H1 (cell line): ENCODE data around the gene SHCBP1L. TPM values are rescaled to one million over a fixed set of nuclear protein-coding genes. Genes with fewer than 3 reads are reported as not detected.
"Not testable (repeated sequence)": the region's sequence is repeated elsewhere in the genome, so short reads cannot be mapped to it uniquely, and the experiment has no call there.

Source experiments
- CTCF ChIA-PET: fragments of 300-600 bp; sonication (Branson Sonifier 250); formaldehyde crosslinking; loops from one replicate; lab custom pipeline; 2021; ENCODE audit not compliant: partially characterized antibody; lab: Charles Lee
- POLR2A ChIA-PET: fragments of 300-600 bp; sonication (Branson Sonifier 250); formaldehyde crosslinking; loops from one replicate; lab custom pipeline; 2021; ENCODE audit warnings: inconsistent platforms; ENCODE audit not compliant: partially characterized antibody; lab: Charles Lee
- DNase-seq, 2 experiments: peaks; one replicate each; pipeline versions ENCODE4 v3.0.0 to v3.0.0-alpha.2; 2010 to 2022; ENCODE audit warnings: low spot score in 2 of 2, low read depth in 1 of 2, mixed read lengths in 1 of 2
- FAIRE-seq: peaks from 2 replicates; lab custom pipeline; 2011; peaks lifted over from hg19 to GRCh38; lab: Jason Lieb, UNC
- H2AFZ ChIP-seq: 2 replicates; pipeline ENCODE4 v1.8.1; 2012; ENCODE audit warnings: low read length, inconsistent platforms
- H2AK5ac ChIP-seq: 2 replicates; pipeline ENCODE4 v1.6.1; 2013; ENCODE audit warnings: low read depth, low read length
- H2BK120ac ChIP-seq: replicated peaks from 2 replicates; pipeline ENCODE3; 2013; ENCODE audit warnings: low read depth, low read length, inconsistent platforms
- H2BK12ac ChIP-seq: 2 replicates; pipeline ENCODE4 v1.6.1; 2013; ENCODE audit warnings: low read depth, low read length
- H2BK15ac ChIP-seq: 2 replicates; pipeline ENCODE4 v1.6.1; 2013; ENCODE audit warnings: low read length
- H2BK20ac ChIP-seq: 2 replicates; pipeline ENCODE4 v1.6.1; 2013; ENCODE audit warnings: low read length
- H2BK5ac ChIP-seq: 2 replicates; pipeline ENCODE4 v1.6.1; 2013; ENCODE audit warnings: low read depth, low read length
- H3K14ac ChIP-seq: 2 replicates; pipeline ENCODE4 v1.6.1; 2013; ENCODE audit warnings: inconsistent platforms; ENCODE audit not compliant: insufficient read length
- H3K18ac ChIP-seq: 2 replicates; pipeline ENCODE4 v1.6.1; 2013; ENCODE audit warnings: low read length; ENCODE audit errors: extremely low read depth
- H3K23ac ChIP-seq: 2 replicates; pipeline ENCODE4 v1.6.1; 2013; ENCODE audit warnings: inconsistent platforms; ENCODE audit not compliant: insufficient read length
- H3K23me2 ChIP-seq: 2 replicates; pipeline ENCODE4 v1.6.1; 2013; ENCODE audit warnings: low read depth, low read length
- H3K27ac ChIP-seq: 2 replicates; pipeline ENCODE4 v1.6.1; 2011; ENCODE audit warnings: low read depth, low read length, inconsistent platforms
- H3K27me3 ChIP-seq, 4 experiments: replicated peaks in 1 of 4; 1 replicate in 1 of 4; 2 replicates in 3 of 4; pipeline versions ENCODE4 v1.6.1 to v1.8.1; 2011 to 2013; ENCODE audit warnings: low read length in 3 of 4, mild to moderate bottlenecking in 3 of 4, inconsistent platforms in 2 of 4, mixed read lengths in 2 of 4, moderate library complexity in 1 of 4; ENCODE audit not compliant: control insufficient read depth in 3 of 4, insufficient read depth in 3 of 4; ENCODE audit errors: extremely low read depth in 1 of 4
- H3K36me3 ChIP-seq, 4 experiments: 2 replicates each; pipeline versions ENCODE4 v1.6.1 to v1.8.1; 2011 to 2013; ENCODE audit warnings: mild to moderate bottlenecking in 4 of 4, low read length in 3 of 4, moderate library complexity in 2 of 4, control low read depth in 1 of 4, inconsistent platforms in 1 of 4; ENCODE audit not compliant: insufficient read depth in 4 of 4, control insufficient read depth in 2 of 4
- H3K4ac ChIP-seq: replicated peaks from 2 replicates; pipeline ENCODE3; 2013; ENCODE audit warnings: low read length, low read depth, mixed read lengths, inconsistent platforms; ENCODE audit not compliant: insufficient read length
- H3K4me1 ChIP-seq, 4 experiments: replicated peaks in 1 of 4; 1 replicate in 1 of 4; 2 replicates in 3 of 4; pipeline versions ENCODE4 v1.6.1 to v1.8.1; 2011 to 2013; ENCODE audit warnings: low read length in 3 of 4, inconsistent platforms in 2 of 4, mixed read lengths in 1 of 4; ENCODE audit not compliant: insufficient read depth in 4 of 4, control insufficient read depth in 3 of 4
- H3K4me2 ChIP-seq, 2 experiments: 2 replicates each; pipeline versions ENCODE4 v1.6.1 to v1.8.1; 2011 to 2013; ENCODE audit warnings: low read depth in 2 of 2, low read length in 2 of 2, control low read depth in 1 of 2, inconsistent platforms in 1 of 2, mild to moderate bottlenecking in 1 of 2; ENCODE audit not compliant: insufficient read depth in 1 of 2
- H3K4me3 ChIP-seq, 4 experiments: fragments of 200-600, 300-600 bp in 1 of 4; sonication (generic), shearing (Covaris generic), sonication (Bioruptor Twin) in 1 of 4; 2 replicates each; pipeline versions ENCODE4 v1.5.1 to v1.8.1; 2011 to 2016; ENCODE audit warnings: low read length in 4 of 4, low read depth in 3 of 4, control low read depth in 2 of 4, inconsistent platforms in 2 of 4, mild to moderate bottlenecking in 2 of 4, mixed read lengths in 1 of 4, moderate library complexity in 1 of 4; ENCODE audit not compliant: insufficient read depth in 2 of 4; ENCODE audit errors: extremely low read depth in 1 of 4
- H3K56ac ChIP-seq: replicated peaks from 2 replicates; pipeline ENCODE3; 2013; ENCODE audit warnings: low read depth, mild to moderate bottlenecking, mixed read lengths, low read length, inconsistent platforms; ENCODE audit not compliant: insufficient read length
- H3K79me1 ChIP-seq: 2 replicates; pipeline ENCODE4 v1.6.1; 2013; ENCODE audit warnings: low read depth, low read length, control low read depth
- H3K79me2 ChIP-seq, 2 experiments: 2 replicates each; pipeline versions ENCODE4 v1.6.1 to v1.8.1; 2012 to 2013; ENCODE audit warnings: low read length in 2 of 2, mild to moderate bottlenecking in 2 of 2, inconsistent platforms in 1 of 2; ENCODE audit not compliant: insufficient read depth in 2 of 2, control insufficient read depth in 1 of 2
- H3K9ac ChIP-seq, 4 experiments: replicated peaks in 1 of 4; 1 replicate in 1 of 4; 2 replicates in 3 of 4; pipeline versions ENCODE4 v1.6.1 to v1.8.1; 2011 to 2013; ENCODE audit warnings: low read depth in 3 of 4, low read length in 3 of 4, control low read depth in 2 of 4, mild to moderate bottlenecking in 2 of 4, moderate library complexity in 2 of 4, inconsistent platforms in 1 of 4; ENCODE audit errors: extremely low read depth in 1 of 4
- H3K9me3 ChIP-seq, 2 experiments: 2 replicates each; pipeline versions ENCODE4 v1.6.1 to v1.8.1; 2012 to 2013; ENCODE audit warnings: mild to moderate bottlenecking in 2 of 2, moderate library complexity in 2 of 2, control low read depth in 1 of 2, inconsistent platforms in 1 of 2, low read depth in 1 of 2, low read length in 1 of 2, mixed read lengths in 1 of 2; ENCODE audit not compliant: insufficient read depth in 2 of 2
- H4K20me1 ChIP-seq, 2 experiments: replicated peaks in 1 of 2; 2 replicates each; pipeline versions ENCODE3 to v1.8.1; 2011 to 2013; ENCODE audit warnings: inconsistent platforms in 2 of 2, low read length in 2 of 2, mild to moderate bottlenecking in 1 of 2; ENCODE audit not compliant: insufficient read depth in 2 of 2, control insufficient read depth in 1 of 2
- H4K5ac ChIP-seq: 2 replicates; pipeline ENCODE4 v1.6.1; 2013; ENCODE audit warnings: low read length, low read depth, mixed read lengths, inconsistent platforms; ENCODE audit not compliant: insufficient read length
- H4K8ac ChIP-seq: 2 replicates; pipeline ENCODE4 v1.8.0; 2013; ENCODE audit warnings: mild to moderate bottlenecking, moderate library complexity, low read length, inconsistent platforms; ENCODE audit not compliant: insufficient read depth; ENCODE audit errors: extremely low read depth
- H4K91ac ChIP-seq: replicated peaks from 2 replicates; pipeline ENCODE3; 2013; ENCODE audit warnings: low read length, mixed read lengths, inconsistent platforms; ENCODE audit not compliant: insufficient read length
- ASH2L ChIP-seq: fragments of 200-600, 300-600 bp; sonication (generic); IDR thresholded peaks from one replicate; pipeline ENCODE4 v1.7.1; 2017; ENCODE audit warnings: low read length
- E2F6 ChIP-seq: IDR thresholded peaks from 2 replicates; pipeline ENCODE4 v1.6.1; 2012; ENCODE audit warnings: inconsistent platforms
- MAX ChIP-seq: IDR thresholded peaks from 2 replicates; pipeline ENCODE4 v1.6.1; 2012; ENCODE audit warnings: inconsistent platforms
- RAD21 ChIP-seq, 2 experiments: IDR thresholded peaks in 1 of 2; conservative IDR thresholded peaks in 1 of 2; 2 replicates each; pipeline ENCODE4 v1.6.1; 2011; ENCODE audit warnings: low read depth in 2 of 2, low read length in 2 of 2, improper control_type of control experiment in 1 of 2, inconsistent platforms in 1 of 2, mild to moderate bottlenecking in 1 of 2, moderate library complexity in 1 of 2
- TBP ChIP-seq: IDR thresholded peaks from 2 replicates; pipeline ENCODE4 v1.6.1; 2011; ENCODE audit warnings: low read depth, low read length, improper control_type of control experiment
- WGBS, 2 experiments: shearing (Covaris generic) in 1 of 2; methylation state at CpG; one replicate each; pipeline versions ENCODE4 v1.1.6 to v1.1.7; 2013 to 2015; ENCODE audit warnings: low lambda C conversion rate in 2 of 2, mixed read lengths in 2 of 2, inconsistent platforms in 1 of 2, low coverage in 1 of 2, missing lambda C conversion rate in 1 of 2; ENCODE audit not compliant: insufficient replicate concordance in 2 of 2, insufficient coverage in 1 of 2, insufficient read length in 1 of 2; ENCODE audit errors: extremely low coverage in 1 of 2, missing lambda C conversion rate in 1 of 2; 5-methylcytosine and 5-hydroxymethylcytosine counted together
- polyA plus RNA-seq, 7 experiments: library from polyadenylated mRNA; depleted of rRNA in 3 of 7; stranded (reverse) in 5 of 7; unstranded in 2 of 7; fragments of >200 nt in 5 of 7; fragments of 200-250 nt in 2 of 7; gene quantifications; 1 replicate in 5 of 7; 2 replicates in 1 of 7; 4 replicates in 1 of 7; pipeline versions ENCODE4 v1.2.1 to v1.2.3, GENCODE V29; 2011 to 2013; ENCODE audit warnings: missing spikeins in 2 of 7, mixed read lengths in 2 of 7
- total RNA-seq: library from RNA; stranded (reverse); fragmentation: NEBNext Ultra II Directional; extraction: Animal tissue kit (Norgen Biotek cat#: 25700); gene quantifications from 2 replicates; pipeline ENCODE4 v1.2.1, GENCODE V29; 2021
- TF ChIP-seq, protein P1 (sequence below): IDR thresholded peaks from 2 replicates; pipeline ENCODE4 v1.6.1; 2011; ENCODE audit warnings: low read length, improper control_type of control experiment
- TF ChIP-seq, protein P2 (sequence below), 3 experiments: IDR thresholded peaks; 1 replicate in 2 of 3; 2 replicates in 1 of 3; pipeline versions ENCODE4 v1.5.1 to v1.6.1; 2011; ENCODE audit warnings: low read length in 3 of 3, mild to moderate bottlenecking in 3 of 3, inconsistent platforms in 2 of 3, low read depth in 1 of 3, moderate library complexity in 1 of 3; ENCODE audit not compliant: insufficient read depth in 1 of 3; ENCODE audit errors: control extremely low read depth in 1 of 3

SHCBP1L gene
- total and polyA plus RNA-seq, 2 of the 8 experiments (the other 6 are each of a cell fraction or from before 2014, with no cell fraction given), result not detected

DNA sequence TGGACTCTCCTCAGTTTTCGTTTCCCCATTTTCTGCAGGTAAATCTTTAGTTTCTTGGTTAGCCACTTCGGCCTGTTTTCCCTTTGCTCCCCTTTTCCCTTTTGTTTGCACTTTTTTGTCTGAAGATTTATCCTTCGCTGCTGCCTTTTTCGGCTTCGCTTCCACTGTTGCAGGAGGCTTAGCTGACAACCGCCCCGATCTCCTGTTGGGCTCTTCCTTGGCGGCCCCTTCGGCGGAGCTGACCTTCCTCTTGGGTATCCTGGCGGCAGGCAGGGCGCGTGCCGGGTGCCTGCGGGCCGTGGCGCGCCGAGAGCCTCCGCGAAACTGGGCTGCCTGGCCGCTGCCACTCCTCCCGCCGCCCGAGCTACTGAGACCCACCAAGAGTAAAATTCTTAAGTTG lies 10.8 kb downstream of the SHCBP1L start:
- H3K14ac ChIP-seq, H3K23me2 ChIP-seq, H3K56ac ChIP-seq, H3K27me3 ChIP-seq, H3K4ac ChIP-seq, H3K79me2 ChIP-seq, H3K9ac ChIP-seq, H3K18ac ChIP-seq, H3K4me1 ChIP-seq, H2BK5ac ChIP-seq, H4K8ac ChIP-seq, H3K23ac ChIP-seq, H2BK15ac ChIP-seq, H3K9me3 ChIP-seq, H4K20me1 ChIP-seq, H3K79me1 ChIP-seq, H3K36me3 ChIP-seq, H4K91ac ChIP-seq, FAIRE-seq, H2BK20ac ChIP-seq, H3K27ac ChIP-seq, H4K5ac ChIP-seq, H2BK120ac ChIP-seq, H2BK12ac ChIP-seq, H2AK5ac ChIP-seq: not testable (repeated sequence)
- TF ChIP-seq MAX (peak; percentile 87), RAD21 (IDR thresholded peaks at IDR 0.05 in 1 of 2, conservative IDR thresholded peaks at IDR 0.05 in 1 of 2; ENCODE audit: low read depth in 2 of 2, low read length in 2 of 2) (peak in 1 of 2 experiments; percentile 23; a peak in 1 of 4 replicates), TBP (peak; percentile 31; the same call in 1 of the 2 replicates), ASH2L (peak; percentile 48), E2F6 (peak; percentile 80)
- TF ChIP-seq, protein P1, sequence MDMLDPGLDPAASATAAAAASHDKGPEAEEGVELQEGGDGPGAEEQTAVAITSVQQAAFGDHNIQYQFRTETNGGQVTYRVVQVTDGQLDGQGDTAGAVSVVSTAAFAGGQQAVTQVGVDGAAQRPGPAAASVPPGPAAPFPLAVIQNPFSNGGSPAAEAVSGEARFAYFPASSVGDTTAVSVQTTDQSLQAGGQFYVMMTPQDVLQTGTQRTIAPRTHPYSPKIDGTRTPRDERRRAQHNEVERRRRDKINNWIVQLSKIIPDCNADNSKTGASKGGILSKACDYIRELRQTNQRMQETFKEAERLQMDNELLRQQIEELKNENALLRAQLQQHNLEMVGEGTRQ, result 0 out of 2 replicates have a peak, but pooled peaks have one; percentile 8
- TF ChIP-seq, protein P2, sequence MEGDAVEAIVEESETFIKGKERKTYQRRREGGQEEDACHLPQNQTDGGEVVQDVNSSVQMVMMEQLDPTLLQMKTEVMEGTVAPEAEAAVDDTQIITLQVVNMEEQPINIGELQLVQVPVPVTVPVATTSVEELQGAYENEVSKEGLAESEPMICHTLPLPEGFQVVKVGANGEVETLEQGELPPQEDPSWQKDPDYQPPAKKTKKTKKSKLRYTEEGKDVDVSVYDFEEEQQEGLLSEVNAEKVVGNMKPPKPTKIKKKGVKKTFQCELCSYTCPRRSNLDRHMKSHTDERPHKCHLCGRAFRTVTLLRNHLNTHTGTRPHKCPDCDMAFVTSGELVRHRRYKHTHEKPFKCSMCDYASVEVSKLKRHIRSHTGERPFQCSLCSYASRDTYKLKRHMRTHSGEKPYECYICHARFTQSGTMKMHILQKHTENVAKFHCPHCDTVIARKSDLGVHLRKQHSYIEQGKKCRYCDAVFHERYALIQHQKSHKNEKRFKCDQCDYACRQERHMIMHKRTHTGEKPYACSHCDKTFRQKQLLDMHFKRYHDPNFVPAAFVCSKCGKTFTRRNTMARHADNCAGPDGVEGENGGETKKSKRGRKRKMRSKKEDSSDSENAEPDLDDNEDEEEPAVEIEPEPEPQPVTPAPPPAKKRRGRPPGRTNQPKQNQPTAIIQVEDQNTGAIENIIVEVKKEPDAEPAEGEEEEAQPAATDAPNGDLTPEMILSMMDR (IDR thresholded peaks at IDR 0.05; ENCODE audit: control extremely low read depth in 1 of 3, insufficient read depth in 1 of 3, low read depth in 1 of 3, low read length in 3 of 3), result 0 out of 4 replicates have a peak, but pooled peaks of 1 of the 3 experiments have one; percentile 7
- peak overlapping the region in 1 of 4 experiments; percentile 44; a peak in 3 of 8 replicates for H3K4me3 ChIP-seq
- peak; percentile 19 to 76 for DNase-seq
- peak overlapping the region in 1 of 2 experiments; percentile 57; a peak in 3 of 4 replicates for H3K4me2 ChIP-seq
- CTCF ChIA-PET, result interaction anchor here (0.8 to 1.3 kb wide), 3 partner anchors 15 to 319 kb away, joined by 3 to 4 read pairs (median 3); no protein-coding TSS in a partner anchor
- peak overlapping the region; percentile 89; the same call in 1 of the 2 replicates for H2AFZ ChIP-seq
- POLR2A ChIA-PET, result interaction anchor here (1.0 to 4.5 kb wide), 2 partner anchors 14 to 53 kb away, joined by 6 to 17 read pairs; no protein-coding TSS in a partner anchor
- WGBS, 2 experiments, result 16% methylated on average over 20 of the region's 25 CpGs; no CpG with 5 or more reads in 1 of the 2 experiments
